Gastrocnemius medialis (tissue), 4 donors: ENCODE results near the gene VLDLR.

Source experiments
- CTCF ChIP-seq, 5 experiments: fragments of 450-650 bp in 3 of 5; fragments of 200-600 bp in 2 of 5; sonication (generic) in 2 of 5; IDR thresholded peaks in 4 of 5; conservative IDR thresholded peaks in 1 of 5; 1 replicate in 4 of 5; 2 replicates in 1 of 5; pipeline ENCODE4 v1.5.1; 2016 to 2019; ENCODE audit warnings: antibody characterized with exemption in 5 of 5, mild to moderate bottlenecking in 3 of 5, moderate library complexity in 3 of 5
- POLR2A ChIP-seq, 2 donors: fragments of 450-650 bp; IDR thresholded peaks; one replicate each; pipeline ENCODE4 v1.6.1; 2017; ENCODE audit warnings: antibody characterized with exemption in 2 of 2, mild to moderate bottlenecking in 2 of 2, moderate library complexity in 2 of 2

GRCh38 chr9:2637390-2637789 is 15.8 kb downstream of the VLDLR start:
- TF ChIP-seq CTCF (IDR thresholded peaks at IDR 0.05 in 4 of 5, conservative IDR thresholded peaks at IDR 0.05 in 1 of 5), result no peak
- no peak for TF ChIP-seq POLR2A (IDR thresholded peaks at IDR 0.05)
